Stomach (tissue), 4 donors: ENCODE data around the gene SSR1.

Experiments
- POLR2A ChIP-seq, 4 donors: fragments of 450-650 bp; IDR thresholded peaks; one replicate each; pipeline ENCODE4 v1.6.1; 2016; ENCODE audit warnings: antibody characterized with exemption in 4 of 4, control low read depth in 2 of 4, mild to moderate bottlenecking in 1 of 4, moderate library complexity in 1 of 4
- POLR2AphosphoS5 ChIP-seq, 3 donors: sonication (generic); formaldehyde crosslinking; IDR thresholded peaks; one replicate each; pipeline ENCODE4 v1.6.1; 2016; ENCODE audit warnings: antibody characterized with exemption in 3 of 3
- TF ChIP-seq, protein P1 (sequence below), 7 experiments: fragments of 450-650 bp in 4 of 7; fragments of 200-600 bp in 3 of 7; sonication (generic) in 3 of 7; IDR thresholded peaks; one replicate each; pipeline ENCODE4 v1.5.1; 2016 to 2019; ENCODE audit warnings: antibody characterized with exemption in 7 of 7, control low read depth in 2 of 7, mild to moderate bottlenecking in 1 of 7

- TF ChIP-seq POLR2AphosphoS5 (IDR thresholded peaks at IDR 0.05) = no peak
- no peak for TF ChIP-seq POLR2A (IDR thresholded peaks at IDR 0.05)
- TF ChIP-seq, protein P1, sequence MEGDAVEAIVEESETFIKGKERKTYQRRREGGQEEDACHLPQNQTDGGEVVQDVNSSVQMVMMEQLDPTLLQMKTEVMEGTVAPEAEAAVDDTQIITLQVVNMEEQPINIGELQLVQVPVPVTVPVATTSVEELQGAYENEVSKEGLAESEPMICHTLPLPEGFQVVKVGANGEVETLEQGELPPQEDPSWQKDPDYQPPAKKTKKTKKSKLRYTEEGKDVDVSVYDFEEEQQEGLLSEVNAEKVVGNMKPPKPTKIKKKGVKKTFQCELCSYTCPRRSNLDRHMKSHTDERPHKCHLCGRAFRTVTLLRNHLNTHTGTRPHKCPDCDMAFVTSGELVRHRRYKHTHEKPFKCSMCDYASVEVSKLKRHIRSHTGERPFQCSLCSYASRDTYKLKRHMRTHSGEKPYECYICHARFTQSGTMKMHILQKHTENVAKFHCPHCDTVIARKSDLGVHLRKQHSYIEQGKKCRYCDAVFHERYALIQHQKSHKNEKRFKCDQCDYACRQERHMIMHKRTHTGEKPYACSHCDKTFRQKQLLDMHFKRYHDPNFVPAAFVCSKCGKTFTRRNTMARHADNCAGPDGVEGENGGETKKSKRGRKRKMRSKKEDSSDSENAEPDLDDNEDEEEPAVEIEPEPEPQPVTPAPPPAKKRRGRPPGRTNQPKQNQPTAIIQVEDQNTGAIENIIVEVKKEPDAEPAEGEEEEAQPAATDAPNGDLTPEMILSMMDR (IDR thresholded peaks at IDR 0.05) = no peak
Observed at GRCh38 chr6:7283676-7284075, 29.3 kb downstream of the SSR1 start.
